GM23338 (cell line): ENCODE results near the gene C14orf180. TPM values are rescaled to one million over a fixed set of nuclear protein-coding genes. Genes with fewer than 3 reads are reported as not detected.

ENCODE experiments used
- ATAC-seq: fragments of 200-7000 bp; cut with Tn5 transposase; 3 replicates; pipeline ENCODE4 v1.9.1; 2020
- DNase-seq: peaks from one replicate; pipeline ENCODE4 v3.0.0-alpha.2; 2015; ENCODE audit warnings: low spot score
- H2AFZ ChIP-seq: fragments of 200-600 bp; sonication (generic); 2 replicates; pipeline ENCODE4 v1.8.0; 2016; ENCODE audit warnings: antibody characterized with exemption, mild to moderate bottlenecking, moderate library complexity
- H3F3A ChIP-seq: fragments of 200-600 bp; sonication (generic); replicated peaks from 2 replicates; pipeline ENCODE4 v1.8.0; 2017; ENCODE audit warnings: antibody characterized with exemption, mixed run types, low read depth
- H3K27ac ChIP-seq: fragments of 200-600 bp; sonication (generic); 2 replicates; pipeline ENCODE4 v1.6.1; 2016; ENCODE audit warnings: low read depth
- H3K27me3 ChIP-seq: fragments of 200-600 bp; sonication (generic); 2 replicates; pipeline ENCODE4 v1.8.0; 2016; ENCODE audit warnings: mild to moderate bottlenecking, mixed run types, moderate library complexity; ENCODE audit not compliant: insufficient read depth
- H3K36me3 ChIP-seq: fragments of 200-600 bp; sonication (generic); 2 replicates; pipeline ENCODE4 v1.8.0; 2016; ENCODE audit warnings: mild to moderate bottlenecking; ENCODE audit not compliant: insufficient read depth
- H3K4me1 ChIP-seq: fragments of 200-600 bp; sonication (generic); 2 replicates; pipeline ENCODE4 v1.8.0; 2016; ENCODE audit warnings: mild to moderate bottlenecking, moderate library complexity; ENCODE audit not compliant: insufficient read depth
- H3K4me2 ChIP-seq: fragments of 200-600 bp; sonication (generic); 2 replicates; pipeline ENCODE4 v1.7.1; 2017; ENCODE audit warnings: mixed run types
- H3K4me3 ChIP-seq: fragments of 200-600 bp; sonication (generic); 2 replicates; pipeline ENCODE4 v1.6.1; 2016; ENCODE audit warnings: mixed run types
- H3K79me2 ChIP-seq: fragments of 200-600 bp; sonication (generic); replicated peaks from 2 replicates; pipeline ENCODE4 v1.8.0; 2017; ENCODE audit warnings: mild to moderate bottlenecking; ENCODE audit not compliant: insufficient read depth
- H3K9me2 ChIP-seq: fragments of 200-600 bp; sonication (generic); 2 replicates; pipeline ENCODE4 v1.8.0; 2017; ENCODE audit not compliant: insufficient read depth
- H4K20me1 ChIP-seq: fragments of 200-600 bp; sonication (generic); replicated peaks from 2 replicates; pipeline ENCODE4 v1.8.0; 2017; ENCODE audit warnings: mild to moderate bottlenecking; ENCODE audit not compliant: insufficient read depth
- H3K27ac Mint-ChIP-seq: 2 replicates; pipeline ENCODE4 v1.8.0; 2020; ENCODE audit warnings: inconsistent platforms, mild to moderate bottlenecking, moderate library complexity, mixed read lengths
- H3K27me3 Mint-ChIP-seq: 3 replicates; pipeline ENCODE4 v1.8.0; 2022; ENCODE audit warnings: low read depth, mild to moderate bottlenecking, moderate library complexity, mixed read lengths, inconsistent platforms; ENCODE audit not compliant: insufficient read depth, poor library complexity
- H3K36me3 Mint-ChIP-seq: 3 replicates; pipeline ENCODE4 v1.8.0; 2021; ENCODE audit warnings: low read depth, mild to moderate bottlenecking, inconsistent platforms, moderate library complexity, mixed read lengths
- H3K4me1 Mint-ChIP-seq: 3 replicates; pipeline ENCODE4 v1.8.0; 2020; ENCODE audit warnings: mild to moderate bottlenecking, inconsistent platforms, mixed read lengths
- H3K4me3 Mint-ChIP-seq: 3 replicates; pipeline ENCODE4 v1.8.0; 2021; ENCODE audit warnings: moderate library complexity, mild to moderate bottlenecking, inconsistent platforms, mixed read lengths
- H3K9me3 Mint-ChIP-seq: 3 replicates; pipeline ENCODE4 v1.8.0; 2020; ENCODE audit warnings: moderate library complexity, mild to moderate bottlenecking, inconsistent platforms, mixed read lengths
- NANOG ChIP-seq: IDR thresholded peaks from 2 replicates; pipeline ENCODE4 v1.6.1; 2016; ENCODE audit warnings: antibody characterized with exemption, borderline replicate concordance
- POLR2AphosphoS5 ChIP-seq: IDR thresholded peaks from 2 replicates; pipeline ENCODE4 v1.6.1; 2016; ENCODE audit warnings: antibody characterized with exemption, low read depth
- ZNF114 ChIP-seq: fragments of 250-450 bp; sonication (Bioruptor Pico); IDR thresholded peaks from 2 replicates; pipeline ENCODE4 v1.5.0; 2020; ENCODE audit warnings: mild to moderate bottlenecking, moderate library complexity
- ZNF331 ChIP-seq: fragments of 250-450 bp; sonication (Bioruptor Pico); IDR thresholded peaks from 2 replicates; pipeline ENCODE4 v1.5.0; 2020; ENCODE audit warnings: low read depth, mild to moderate bottlenecking, moderate library complexity
- polyA plus RNA-seq: library from polyadenylated mRNA; unstranded; fragments of >200 nt; fragmentation: Nextera tagmentation; extraction: Ambion mirVana; gene quantifications from 2 replicates; pipeline ENCODE4 v1.2.1, GENCODE V29; 2016
- total RNA-seq: library from RNA; depleted of rRNA; stranded (reverse); fragments of >200 nt; shearing (Covaris generic); gene quantifications from 2 replicates; pipeline ENCODE4 v1.2.3, GENCODE V29; 2014
- TF ChIP-seq, protein P1 (sequence below): fragments of 250-450 bp; sonication (Bioruptor Pico); IDR thresholded peaks from 2 replicates; pipeline ENCODE4 v1.5.0; 2020; ENCODE audit warnings: mild to moderate bottlenecking, moderate library complexity
- TF ChIP-seq, protein P2 (sequence below): IDR thresholded peaks from one replicate; pipeline ENCODE4 v1.6.1; 2018; ENCODE audit warnings: antibody characterized with exemption; ENCODE audit not compliant: unreplicated experiment

Gene C14orf180
- total and polyA plus RNA-seq, 2 experiments from 2014 or later = not detected

DNA sequence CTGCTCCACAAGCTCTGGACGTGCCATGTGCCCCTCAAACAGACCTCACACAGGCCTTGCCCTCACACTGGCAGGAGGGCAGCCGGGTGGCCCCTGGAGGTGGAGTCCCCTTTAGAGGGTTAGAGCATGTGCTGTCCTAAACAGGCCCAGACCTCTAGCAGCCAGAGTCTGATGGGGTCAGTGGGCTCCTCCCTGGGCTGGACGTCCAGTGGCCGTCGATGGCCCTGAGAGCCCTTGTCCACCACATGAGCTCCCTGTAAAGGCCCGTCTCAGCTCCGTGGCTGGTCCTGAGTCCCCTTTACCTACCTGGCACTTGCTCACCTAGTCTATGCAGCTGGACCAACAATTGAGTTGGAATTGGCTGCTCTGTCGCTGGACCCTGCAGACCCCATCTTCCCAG is 21.2 kb downstream of the C14orf180 start (continued):
- TF ChIP-seq, protein P1, sequence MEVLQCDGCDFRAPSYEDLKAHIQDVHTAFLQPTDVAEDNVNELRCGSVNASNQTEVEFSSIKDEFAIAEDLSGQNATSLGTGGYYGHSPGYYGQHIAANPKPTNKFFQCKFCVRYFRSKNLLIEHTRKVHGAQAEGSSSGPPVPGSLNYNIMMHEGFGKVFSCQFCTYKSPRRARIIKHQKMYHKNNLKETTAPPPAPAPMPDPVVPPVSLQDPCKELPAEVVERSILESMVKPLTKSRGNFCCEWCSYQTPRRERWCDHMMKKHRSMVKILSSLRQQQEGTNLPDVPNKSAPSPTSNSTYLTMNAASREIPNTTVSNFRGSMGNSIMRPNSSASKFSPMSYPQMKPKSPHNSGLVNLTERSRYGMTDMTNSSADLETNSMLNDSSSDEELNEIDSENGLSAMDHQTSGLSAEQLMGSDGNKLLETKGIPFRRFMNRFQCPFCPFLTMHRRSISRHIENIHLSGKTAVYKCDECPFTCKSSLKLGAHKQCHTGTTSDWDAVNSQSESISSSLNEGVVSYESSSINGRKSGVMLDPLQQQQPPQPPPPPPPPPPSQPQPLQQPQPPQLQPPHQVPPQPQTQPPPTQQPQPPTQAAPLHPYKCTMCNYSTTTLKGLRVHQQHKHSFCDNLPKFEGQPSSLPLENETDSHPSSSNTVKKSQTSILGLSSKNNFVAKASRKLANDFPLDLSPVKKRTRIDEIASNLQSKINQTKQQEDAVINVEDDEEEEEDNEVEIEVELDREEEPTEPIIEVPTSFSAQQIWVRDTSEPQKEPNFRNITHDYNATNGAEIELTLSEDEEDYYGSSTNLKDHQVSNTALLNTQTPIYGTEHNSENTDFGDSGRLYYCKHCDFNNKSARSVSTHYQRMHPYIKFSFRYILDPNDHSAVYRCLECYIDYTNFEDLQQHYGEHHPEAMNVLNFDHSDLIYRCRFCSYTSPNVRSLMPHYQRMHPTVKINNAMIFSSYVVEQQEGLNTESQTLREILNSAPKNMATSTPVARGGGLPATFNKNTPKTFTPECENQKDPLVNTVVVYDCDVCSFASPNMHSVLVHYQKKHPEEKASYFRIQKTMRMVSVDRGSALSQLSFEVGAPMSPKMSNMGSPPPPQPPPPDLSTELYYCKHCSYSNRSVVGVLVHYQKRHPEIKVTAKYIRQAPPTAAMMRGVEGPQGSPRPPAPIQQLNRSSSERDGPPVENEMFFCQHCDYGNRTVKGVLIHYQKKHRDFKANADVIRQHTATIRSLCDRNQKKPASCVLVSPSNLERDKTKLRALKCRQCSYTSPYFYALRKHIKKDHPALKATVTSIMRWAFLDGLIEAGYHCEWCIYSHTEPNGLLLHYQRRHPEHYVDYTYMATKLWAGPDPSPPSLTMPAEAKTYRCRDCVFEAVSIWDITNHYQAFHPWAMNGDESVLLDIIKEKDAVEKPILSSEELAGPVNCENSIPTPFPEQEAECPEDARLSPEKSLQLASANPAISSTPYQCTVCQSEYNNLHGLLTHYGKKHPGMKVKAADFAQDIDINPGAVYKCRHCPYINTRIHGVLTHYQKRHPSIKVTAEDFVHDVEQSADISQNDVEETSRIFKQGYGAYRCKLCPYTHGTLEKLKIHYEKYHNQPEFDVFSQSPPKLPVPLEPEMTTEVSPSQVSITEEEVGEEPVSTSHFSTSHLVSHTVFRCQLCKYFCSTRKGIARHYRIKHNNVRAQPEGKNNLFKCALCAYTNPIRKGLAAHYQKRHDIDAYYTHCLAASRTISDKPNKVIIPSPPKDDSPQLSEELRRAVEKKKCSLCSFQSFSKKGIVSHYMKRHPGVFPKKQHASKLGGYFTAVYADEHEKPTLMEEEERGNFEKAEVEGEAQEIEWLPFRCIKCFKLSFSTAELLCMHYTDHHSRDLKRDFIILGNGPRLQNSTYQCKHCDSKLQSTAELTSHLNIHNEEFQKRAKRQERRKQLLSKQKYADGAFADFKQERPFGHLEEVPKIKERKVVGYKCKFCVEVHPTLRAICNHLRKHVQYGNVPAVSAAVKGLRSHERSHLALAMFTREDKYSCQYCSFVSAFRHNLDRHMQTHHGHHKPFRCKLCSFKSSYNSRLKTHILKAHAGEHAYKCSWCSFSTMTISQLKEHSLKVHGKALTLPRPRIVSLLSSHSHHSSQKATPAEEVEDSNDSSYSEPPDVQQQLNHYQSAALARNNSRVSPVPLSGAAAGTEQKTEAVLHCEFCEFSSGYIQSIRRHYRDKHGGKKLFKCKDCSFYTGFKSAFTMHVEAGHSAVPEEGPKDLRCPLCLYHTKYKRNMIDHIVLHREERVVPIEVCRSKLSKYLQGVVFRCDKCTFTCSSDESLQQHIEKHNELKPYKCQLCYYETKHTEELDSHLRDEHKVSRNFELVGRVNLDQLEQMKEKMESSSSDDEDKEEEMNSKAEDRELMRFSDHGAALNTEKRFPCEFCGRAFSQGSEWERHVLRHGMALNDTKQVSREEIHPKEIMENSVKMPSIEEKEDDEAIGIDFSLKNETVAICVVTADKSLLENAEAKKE = no peak
- no peak for TF ChIP-seq ZNF114 (CRISPR knock-in tag)

DNA sequence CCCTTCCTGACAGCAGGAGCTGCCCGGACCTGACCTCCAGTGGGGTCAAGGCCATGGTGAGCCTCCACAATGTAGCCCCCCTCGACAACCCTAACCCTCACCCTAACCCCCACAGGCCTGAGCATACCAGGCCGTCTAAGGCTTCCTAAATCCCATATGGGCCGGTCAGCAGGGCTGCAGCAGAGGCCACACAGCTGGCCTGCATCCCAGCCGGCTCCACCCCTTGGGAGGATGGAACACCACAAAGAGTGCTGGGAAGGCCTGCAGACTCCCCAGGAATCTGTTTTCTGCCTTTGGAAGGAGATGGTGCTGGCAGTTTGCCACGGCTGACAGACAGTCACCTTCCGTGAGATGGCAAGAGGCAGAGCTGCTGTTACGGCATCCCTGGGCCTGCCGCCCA is 22.2 kb downstream of the C14orf180 start:
- Histone ChIP-seq H3K4me3 (no peak overlapping the region), H3K9me2 (no peaks in the 10 kb centered on the region), H3K27ac (no peak overlapping the region), H3F3A (no peaks in the 10 kb centered on the region), H3K4me1 (peaks cover 10% of the 10 kb centered on the region; the same call in 1 of the 2 replicates), H3K27me3 (peaks cover 21% of the 10 kb centered on the region), H3K79me2 (no peaks in the 10 kb centered on the region), H2AFZ (no peak overlapping the region), H3K36me3 (no peaks in the 10 kb centered on the region), H4K20me1 (peaks cover 6% of the 10 kb centered on the region; the same call in 1 of the 2 replicates), H3K4me2 (no peak overlapping the region)
- Mint-ChIP-seq H3K9me3 (no peaks in the 10 kb centered on the region; the same call in 2 of the 3 replicates), H3K4me3 (no peak overlapping the region), H3K27me3 (peaks cover 27% of the 10 kb centered on the region), H3K4me1 (peaks cover 14% of the 10 kb centered on the region), H3K36me3 (no peaks in the 10 kb centered on the region; the same call in 2 of the 3 replicates), H3K27ac (no peak overlapping the region)
- DNase-seq (no peak), ATAC-seq (no peak)
- TF ChIP-seq NANOG (no peak), ZNF331 (CRISPR knock-in tag) (no peak), POLR2AphosphoS5 (no peak)
- TF ChIP-seq, protein P2, sequence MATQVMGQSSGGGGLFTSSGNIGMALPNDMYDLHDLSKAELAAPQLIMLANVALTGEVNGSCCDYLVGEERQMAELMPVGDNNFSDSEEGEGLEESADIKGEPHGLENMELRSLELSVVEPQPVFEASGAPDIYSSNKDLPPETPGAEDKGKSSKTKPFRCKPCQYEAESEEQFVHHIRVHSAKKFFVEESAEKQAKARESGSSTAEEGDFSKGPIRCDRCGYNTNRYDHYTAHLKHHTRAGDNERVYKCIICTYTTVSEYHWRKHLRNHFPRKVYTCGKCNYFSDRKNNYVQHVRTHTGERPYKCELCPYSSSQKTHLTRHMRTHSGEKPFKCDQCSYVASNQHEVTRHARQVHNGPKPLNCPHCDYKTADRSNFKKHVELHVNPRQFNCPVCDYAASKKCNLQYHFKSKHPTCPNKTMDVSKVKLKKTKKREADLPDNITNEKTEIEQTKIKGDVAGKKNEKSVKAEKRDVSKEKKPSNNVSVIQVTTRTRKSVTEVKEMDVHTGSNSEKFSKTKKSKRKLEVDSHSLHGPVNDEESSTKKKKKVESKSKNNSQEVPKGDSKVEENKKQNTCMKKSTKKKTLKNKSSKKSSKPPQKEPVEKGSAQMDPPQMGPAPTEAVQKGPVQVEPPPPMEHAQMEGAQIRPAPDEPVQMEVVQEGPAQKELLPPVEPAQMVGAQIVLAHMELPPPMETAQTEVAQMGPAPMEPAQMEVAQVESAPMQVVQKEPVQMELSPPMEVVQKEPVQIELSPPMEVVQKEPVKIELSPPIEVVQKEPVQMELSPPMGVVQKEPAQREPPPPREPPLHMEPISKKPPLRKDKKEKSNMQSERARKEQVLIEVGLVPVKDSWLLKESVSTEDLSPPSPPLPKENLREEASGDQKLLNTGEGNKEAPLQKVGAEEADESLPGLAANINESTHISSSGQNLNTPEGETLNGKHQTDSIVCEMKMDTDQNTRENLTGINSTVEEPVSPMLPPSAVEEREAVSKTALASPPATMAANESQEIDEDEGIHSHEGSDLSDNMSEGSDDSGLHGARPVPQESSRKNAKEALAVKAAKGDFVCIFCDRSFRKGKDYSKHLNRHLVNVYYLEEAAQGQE = no peak
- TF ChIP-seq, protein P1 = no peak
